Adrenal gland (tissue), 12 donors: ENCODE data around the gene SVBP. TPM values are rescaled to one million over a fixed set of nuclear protein-coding genes. Genes with fewer than 3 reads are reported as not detected.

ENCODE experiments used
- DNase-seq, 7 donors: peaks; one replicate each; pipeline ENCODE4 v3.0.0-alpha.2; 2019 to 2020
- H3K27ac ChIP-seq, 5 donors: fragments of 200-600 bp; sonication (generic) in 4 of 5; 1 replicate in 3 of 5; 2 replicates in 2 of 5; pipeline versions ENCODE4 v1.5.1 to v1.8.0; 2016 to 2020; ENCODE audit warnings: mild to moderate bottlenecking in 1 of 5
- H3K27me3 ChIP-seq: fragments of 200-600 bp; 2 replicates; pipeline ENCODE4 v1.8.0; 2021
- H3K36me3 ChIP-seq, 2 donors: fragments of 200-600 bp; replicated peaks in 1 of 2; 1 replicate in 1 of 2; 2 replicates in 1 of 2; pipeline versions ENCODE4 v1.5.1 to v1.8.0; 2018 to 2022
- H3K4me1 ChIP-seq, 2 donors: fragments of 200-600 bp; replicated peaks in 1 of 2; 1 replicate in 1 of 2; 2 replicates in 1 of 2; pipeline versions ENCODE4 v1.5.1 to v1.8.0; 2018 to 2021
- H3K4me3 ChIP-seq, 4 donors: fragments of 200-600 bp; sonication (generic) in 3 of 4; one replicate each; pipeline ENCODE4 v1.5.1; 2016 to 2018
- H3K9me3 ChIP-seq, 3 donors: fragments of 200-600 bp; sonication (generic) in 1 of 3; replicated peaks in 1 of 3; 1 replicate in 2 of 3; 2 replicates in 1 of 3; pipeline versions ENCODE4 v1.5.1 to v1.8.0; 2016 to 2021
- CTCF ChIP-seq, 6 experiments: fragments of 450-650 bp in 4 of 6; fragments of 200-600 bp in 2 of 6; sonication (generic) in 1 of 6; IDR thresholded peaks; 1 replicate in 5 of 6; 2 replicates in 1 of 6; pipeline versions ENCODE4 v1.5.1 to v1.8.0; 2016 to 2021; ENCODE audit warnings: antibody characterized with exemption in 6 of 6, mild to moderate bottlenecking in 2 of 6, moderate library complexity in 1 of 6
- POLR2A ChIP-seq, 2 donors: fragments of 450-650 bp; IDR thresholded peaks; one replicate each; pipeline ENCODE4 v1.6.1; 2017; ENCODE audit warnings: antibody characterized with exemption in 2 of 2, mild to moderate bottlenecking in 2 of 2, moderate library complexity in 1 of 2
- WGBS, 4 donors: extraction: QIAGEN DNeasy Blood & Tissue Kit in 2 of 4; methylation state at CpG; one replicate each; pipeline versions ENCODE4 v1.1.5 to v1.1.7; 2013 to 2017; 5-methylcytosine and 5-hydroxymethylcytosine counted together
- intact Hi-C, 2 donors: fragments of 100-400 bp; cut with DNase I; formaldehyde crosslinking; loops; one replicate each; pipeline versions ENCODE4 v1.14.1 to v1.15.0; 2022 to 2023
- polyA plus RNA-seq, 3 donors: library from polyadenylated mRNA; stranded (reverse); fragments of 200-250 nt in 2 of 3; fragments of 350-450 nt in 1 of 3; fragmentation: Illumina TruSeq in 1 of 3; extraction: RNeasy Lipid Tissue Mini Kit (QIAGEN cat#74804) in 1 of 3; gene quantifications; one replicate each; pipeline ENCODE4 v1.2.3, GENCODE V29; 2013 to 2014
- total RNA-seq, 9 donors: library from RNA; depleted of rRNA in 4 of 9; stranded (reverse); fragments of >200 nt in 4 of 9; fragments of 120-200 nt in 1 of 9; fragmentation: NEBNext Ultra II Directional in 1 of 9; extraction: Animal tissue kit (Norgen Biotek cat#: 25700) in 1 of 9; gene quantifications; one replicate each; pipeline versions ENCODE4 v1.1.0 to v1.2.4, GENCODE V29; 2013 to 2023
- donor health status: healthy with polysubstance abuse.
- donor health status: Bipolar disorder and iron deficiency.
- donor health status: DM: yes; HTN: yes; CAD: no.
- donor health status: DM: no; HTN: no; CAD: no.
- donor health status: DM: no; HTN: no; CAD: no.
- donor health status: DM: yes; HTN: yes; CAD: no.

Gene SVBP
- total and polyA plus RNA-seq, 12 donors, result 4.5 to 41.3 (median 17.2) TPM

GRCh38 chr1:42834803-42835202, 17.6 kb upstream of the SVBP start:
- H3K36me3 ChIP-seq, result no peaks in the 10 kb centered on the region
- no peaks in the 10 kb centered on the region for H3K4me1 ChIP-seq
- no peak overlapping the region for H3K27ac ChIP-seq
- DNase-seq, result no peak
- WGBS, 4 donors, result 83 to 95% (median 90%) methylated on average over 5 of the region's 5 CpGs
- no peaks in the 10 kb centered on the region for H3K9me3 ChIP-seq
- H3K27me3 ChIP-seq, result no peaks in the 10 kb centered on the region
- intact Hi-C loops, result no loop called here
- TF ChIP-seq CTCF (IDR thresholded peaks at IDR 0.05) (no peak), POLR2A (IDR thresholded peaks at IDR 0.05) (no peak)
- H3K4me3 ChIP-seq, result no peak overlapping the region

GRCh38 chr1:42833981-42834380, 16.8 kb upstream of the SVBP start:
- Histone ChIP-seq H3K36me3 (no peaks in the 10 kb centered on the region), H3K4me1 (no peaks in the 10 kb centered on the region), H3K27ac (no peak overlapping the region), H3K9me3 (no peaks in the 10 kb centered on the region), H3K4me3 (no peak overlapping the region), H3K27me3 (no peaks in the 10 kb centered on the region)
- TF ChIP-seq POLR2A (IDR thresholded peaks at IDR 0.05) (no peak), CTCF (IDR thresholded peaks at IDR 0.05) (no peak)
- intact Hi-C loops, result no loop called here
- WGBS, 4 donors, result 76 to 85% (median 83%) methylated on average over 4 of the region's 4 CpGs
- no peak for DNase-seq

GRCh38 chr1:42832641-42833240, 15.5 kb upstream of the SVBP start:
- intact Hi-C loops, result no loop called here
- 83 to 97% (median 96%) methylated on average over 3 of the region's 3 CpGs for WGBS, 4 donors
- Histone ChIP-seq H3K4me3 (no peak overlapping the region), H3K4me1 (no peaks in the 10 kb centered on the region), H3K36me3 (no peaks in the 10 kb centered on the region), H3K27me3 (no peaks in the 10 kb centered on the region), H3K9me3 (no peaks in the 10 kb centered on the region), H3K27ac (no peak overlapping the region)
- DNase-seq, result no peak
- no peak for TF ChIP-seq POLR2A (IDR thresholded peaks at IDR 0.05)

- no peak for TF ChIP-seq CTCF (IDR thresholded peaks at IDR 0.05)
- TF ChIP-seq POLR2A (IDR thresholded peaks at IDR 0.05), result no peak
Measured at GRCh38 chr1:42831273-42831672, 14.1 kb upstream of the SVBP start.

GRCh38 chr1:42830631-42831030, 13.4 kb upstream of the SVBP start:
- no peak for DNase-seq
- 91 to 92% (median 91%) methylated on average over 16 to 17 of the region's 17 CpGs for WGBS, 4 donors
- intact Hi-C loops, result no loop called here
- Histone ChIP-seq H3K36me3 (no peaks in the 10 kb centered on the region), H3K9me3 (no peaks in the 10 kb centered on the region), H3K4me3 (no peak overlapping the region), H3K27ac (no peak overlapping the region), H3K27me3 (no peaks in the 10 kb centered on the region), H3K4me1 (no peaks in the 10 kb centered on the region)
- no peak for TF ChIP-seq POLR2A (IDR thresholded peaks at IDR 0.05)
- no peak for TF ChIP-seq CTCF (IDR thresholded peaks at IDR 0.05)

More at GRCh38 chr1:42831273-42831672, 14.1 kb upstream of the SVBP start:
- no peaks in the 10 kb centered on the region for H3K36me3 ChIP-seq
- H3K27ac ChIP-seq, result no peak overlapping the region
- no peak for DNase-seq
- no peaks in the 10 kb centered on the region for H3K27me3 ChIP-seq
- H3K4me3 ChIP-seq, result no peak overlapping the region
- no peaks in the 10 kb centered on the region for H3K4me1 ChIP-seq
- intact Hi-C loops, result no loop called here
- no peaks in the 10 kb centered on the region for H3K9me3 ChIP-seq
